OCI-LY7 (cell line): ENCODE data around the gene IRF1. TPM values are rescaled to one million over a fixed set of nuclear protein-coding genes. Genes with fewer than 3 reads are reported as not detected.

Experiments
- BruUV-seq: library from RNA; stranded (reverse); fragments of 400-500 nt; replicated peaks from 2 replicates; lab custom pipeline; 2021; lab: Mats Ljungman, UMichigan
- CTCF ChIA-PET: fragments of 300-600 bp; sonication (Branson Sonifier 250); formaldehyde crosslinking; loops from one replicate; lab custom pipeline; 2022; ENCODE audit warnings: antibody characterized with exemption; ENCODE audit not compliant: unreplicated experiment; lab: Charles Lee
- POLR2A ChIA-PET: fragments of 300-600 bp; sonication (Branson Sonifier 250); formaldehyde crosslinking; loops from one replicate; lab custom pipeline; 2022; ENCODE audit warnings: antibody characterized with exemption; lab: Charles Lee
- DNase-seq: peaks from one replicate; pipeline ENCODE4 v3.0.0-alpha.2; 2015; ENCODE audit warnings: low spot score
- H2AFZ ChIP-seq: fragments of 200-600 bp; sonication (generic), shearing (Covaris generic); 2 replicates; pipeline ENCODE4 v1.6.1; 2014; ENCODE audit warnings: mild to moderate bottlenecking, antibody characterized with exemption, low read length, moderate library complexity
- H3K27ac ChIP-seq: fragments of 200-600 bp; sonication (generic); 2 replicates; pipeline ENCODE4 v1.5.1; 2014; ENCODE audit warnings: mixed run types, low read depth, mild to moderate bottlenecking, moderate library complexity, low read length, inconsistent platforms; ENCODE audit not compliant: poor library complexity, severe bottlenecking
- H3K36me3 ChIP-seq: fragments of 200-600 bp; sonication (generic); 2 replicates; pipeline ENCODE4 v1.6.1; 2014; ENCODE audit warnings: mild to moderate bottlenecking, antibody characterized with exemption, low read length, moderate library complexity, mixed read lengths; ENCODE audit not compliant: insufficient read depth
- H3K4me1 ChIP-seq: fragments of 200-600 bp; sonication (generic); 2 replicates; pipeline ENCODE4 v1.5.1; 2014; ENCODE audit warnings: mild to moderate bottlenecking, low read length; ENCODE audit not compliant: insufficient read depth, poor library complexity, severe bottlenecking
- H3K4me2 ChIP-seq: fragments of 200-600 bp; sonication (generic); 2 replicates; pipeline ENCODE4 v1.6.1; 2014; ENCODE audit warnings: mild to moderate bottlenecking, low read length
- H3K4me3 ChIP-seq: fragments of 200-600 bp; sonication (generic); 2 replicates; pipeline ENCODE4 v1.5.1; 2014; ENCODE audit warnings: mild to moderate bottlenecking, low read depth, low read length; ENCODE audit not compliant: poor library complexity, severe bottlenecking
- H3K79me2 ChIP-seq: fragments of 200-600 bp; sonication (generic); 2 replicates; pipeline ENCODE4 v1.6.1; 2016; ENCODE audit warnings: low read depth, mild to moderate bottlenecking, low read length, moderate library complexity, mixed read lengths; ENCODE audit not compliant: insufficient read depth
- H3K9me2 ChIP-seq: fragments of 200-600 bp; sonication (generic); 2 replicates; pipeline ENCODE4 v1.6.1; 2016; ENCODE audit warnings: mild to moderate bottlenecking, low read length, mixed read lengths; ENCODE audit not compliant: insufficient read depth
- H3K9me3 ChIP-seq: fragments of 200-600 bp; sonication (generic); 2 replicates; pipeline ENCODE4 v1.6.1; 2014; ENCODE audit warnings: mild to moderate bottlenecking, mixed run types, low read length, mixed read lengths
- H4K20me1 ChIP-seq: fragments of 200-600 bp; sonication (generic); 2 replicates; pipeline ENCODE4 v1.6.1; 2014; ENCODE audit warnings: mild to moderate bottlenecking, antibody characterized with exemption, low read length, moderate library complexity, mixed read lengths; ENCODE audit not compliant: insufficient read depth
- CTCF ChIP-seq: fragments of 200-600 bp; sonication (generic); conservative IDR thresholded peaks from 2 replicates; pipeline ENCODE4 v1.5.1; 2014; ENCODE audit warnings: mild to moderate bottlenecking, antibody characterized with exemption, low read length, moderate library complexity, mixed read lengths
- EZH2phosphoT487 ChIP-seq: fragments of 200-600 bp; sonication (generic); IDR thresholded peaks from 2 replicates; pipeline ENCODE4 v1.6.1; 2018; ENCODE audit warnings: low read depth, borderline replicate concordance, mild to moderate bottlenecking, mixed run types, antibody characterized with exemption, low read length, moderate library complexity, mixed read lengths
- intact Hi-C: fragments of 100-400 bp; cut with micrococcal nuclease; formaldehyde crosslinking; loops from one replicate; pipeline ENCODE4 v1.10.0; 2022; ENCODE audit not compliant: unreplicated experiment
- total RNA-seq, 2 experiments: library from RNA; depleted of rRNA in 1 of 2; stranded (reverse); fragments of >200 nt in 1 of 2; shearing (Covaris generic) in 1 of 2; gene quantifications; 2 replicates each; pipeline ENCODE4 v1.2.3, GENCODE V29; 2014 to 2022

The IRF1 gene
- total RNA-seq, 2 experiments from 2014 or later, result 24.8 to 39.4 TPM

DNA sequence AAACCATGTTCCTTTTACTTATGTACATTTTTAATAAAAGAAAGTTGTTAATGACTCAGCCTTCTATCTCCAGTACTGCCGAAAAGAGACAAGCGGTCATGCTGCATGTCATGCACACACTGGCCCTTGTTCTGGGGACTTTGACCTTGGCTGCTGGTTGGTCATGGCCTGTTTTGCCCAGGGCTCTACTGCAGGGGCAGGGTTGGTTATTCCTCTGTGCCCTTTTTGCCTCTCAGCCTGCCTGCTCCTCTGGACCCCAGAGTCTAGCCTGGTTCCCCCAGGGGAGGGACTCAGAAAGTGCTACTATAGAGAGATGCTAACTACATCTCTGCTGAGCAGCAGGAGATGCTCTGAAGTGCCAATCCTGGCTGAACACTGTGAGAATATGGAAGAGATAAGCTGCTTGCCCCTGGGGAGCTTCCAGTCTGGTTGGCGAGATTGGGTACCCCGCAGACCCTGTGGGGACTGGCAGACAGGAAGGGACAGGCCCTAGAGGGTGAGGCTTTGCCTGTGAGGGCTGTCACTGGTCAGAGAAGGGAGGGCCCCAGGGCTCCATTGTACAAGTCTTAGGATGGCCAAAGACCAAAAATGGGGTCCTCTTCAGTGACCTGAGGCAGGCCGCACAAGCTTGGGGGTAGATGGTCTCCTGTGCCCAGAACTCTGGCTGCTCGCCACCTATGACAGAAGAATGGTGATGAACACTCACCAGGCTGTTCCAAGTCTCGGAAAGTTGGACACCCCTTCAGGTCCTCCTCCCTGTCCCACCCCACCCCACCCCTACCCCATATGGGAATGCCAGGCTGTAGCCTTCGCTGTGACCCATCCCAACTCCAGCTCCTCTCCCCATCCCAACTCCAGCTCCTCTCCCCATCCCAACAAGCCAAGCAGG, 14.3 kb downstream of the IRF1 start:
- no peak for DNase-seq
- TF ChIP-seq CTCF, result no peak
- no peak for TF ChIP-seq EZH2phosphoT487
- no TSS peak for BruUV-seq
- Histone ChIP-seq H4K20me1 (no peaks in the 10 kb centered on the region), H2AFZ (no peak overlapping the region), H3K27ac (no peak overlapping the region), H3K9me2 (no peaks in the 10 kb centered on the region), H3K36me3 (peaks cover 7% of the 10 kb centered on the region), H3K4me1 (peaks cover 37% of the 10 kb centered on the region), H3K4me3 (no peak overlapping the region), H3K9me3 (no peaks in the 10 kb centered on the region), H3K4me2 (no peak overlapping the region), H3K79me2 (no peaks in the 10 kb centered on the region)
- ChIA-PET CTCF (interaction anchor here (0.6 kb wide), 2 partner anchors 9 kb away, joined by 4 to 5 read pairs; no protein-coding TSS in a partner anchor), POLR2A (interaction anchor here (3.4 kb wide), 1 partner anchor 13 kb away, joined by 17 read pairs; the partner anchor contains the start of gene IRF1)
- intact Hi-C loops, result no loop called here

DNA sequence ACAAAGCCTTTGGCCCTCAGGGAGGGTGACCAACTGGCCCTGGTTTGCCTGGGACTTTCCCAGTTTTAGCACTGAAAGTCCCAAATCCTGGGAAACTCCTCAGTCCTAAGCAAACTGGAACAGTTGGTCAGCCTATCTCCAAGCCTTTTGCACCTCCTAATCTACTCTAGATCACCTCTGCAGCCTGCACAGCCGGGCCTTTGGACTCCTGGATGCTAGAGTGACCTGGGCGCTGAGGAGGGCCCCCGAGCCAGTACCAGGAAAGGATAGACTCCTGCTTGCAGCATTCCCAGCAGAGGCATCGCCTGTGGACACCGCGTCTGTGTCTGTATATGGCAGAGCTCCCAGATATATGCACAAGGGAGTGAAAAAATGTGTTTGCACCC, 15.1 kb downstream of the IRF1 start:
- TF ChIP-seq CTCF (no peak), EZH2phosphoT487 (no peak)
- DNase-seq, result no peak
- H3K27ac ChIP-seq, result no peak overlapping the region
- POLR2A ChIA-PET, result interaction anchor here (0.6 to 3.4 kb wide), 3 partner anchors 10 to 85 kb away, joined by 3 to 17 read pairs (median 3); partner anchors contain the start of gene IRF1
- H2AFZ ChIP-seq, result no peak overlapping the region
- BruUV-seq, result no TSS peak
- no peak overlapping the region for H3K4me2 ChIP-seq
- H3K4me3 ChIP-seq, result no peak overlapping the region
- intact Hi-C loops, result no loop called here
- H3K79me2 ChIP-seq, result no peaks in the 10 kb centered on the region
- H3K36me3 ChIP-seq, result no peaks in the 10 kb centered on the region
- no peaks in the 10 kb centered on the region for H3K9me2 ChIP-seq
- no peaks in the 10 kb centered on the region for H4K20me1 ChIP-seq
- no peaks in the 10 kb centered on the region for H3K9me3 ChIP-seq
- H3K4me1 ChIP-seq, result peaks cover 41% of the 10 kb centered on the region
- CTCF ChIA-PET, result no interaction called here
